ENCODE measurements around the gene CEACAM1.
"Not testable (repeated sequence)": the region's sequence is repeated elsewhere in the genome, so short reads cannot be mapped to it uniquely, and the experiment has no call there.

CEACAM1 gene

DNA sequence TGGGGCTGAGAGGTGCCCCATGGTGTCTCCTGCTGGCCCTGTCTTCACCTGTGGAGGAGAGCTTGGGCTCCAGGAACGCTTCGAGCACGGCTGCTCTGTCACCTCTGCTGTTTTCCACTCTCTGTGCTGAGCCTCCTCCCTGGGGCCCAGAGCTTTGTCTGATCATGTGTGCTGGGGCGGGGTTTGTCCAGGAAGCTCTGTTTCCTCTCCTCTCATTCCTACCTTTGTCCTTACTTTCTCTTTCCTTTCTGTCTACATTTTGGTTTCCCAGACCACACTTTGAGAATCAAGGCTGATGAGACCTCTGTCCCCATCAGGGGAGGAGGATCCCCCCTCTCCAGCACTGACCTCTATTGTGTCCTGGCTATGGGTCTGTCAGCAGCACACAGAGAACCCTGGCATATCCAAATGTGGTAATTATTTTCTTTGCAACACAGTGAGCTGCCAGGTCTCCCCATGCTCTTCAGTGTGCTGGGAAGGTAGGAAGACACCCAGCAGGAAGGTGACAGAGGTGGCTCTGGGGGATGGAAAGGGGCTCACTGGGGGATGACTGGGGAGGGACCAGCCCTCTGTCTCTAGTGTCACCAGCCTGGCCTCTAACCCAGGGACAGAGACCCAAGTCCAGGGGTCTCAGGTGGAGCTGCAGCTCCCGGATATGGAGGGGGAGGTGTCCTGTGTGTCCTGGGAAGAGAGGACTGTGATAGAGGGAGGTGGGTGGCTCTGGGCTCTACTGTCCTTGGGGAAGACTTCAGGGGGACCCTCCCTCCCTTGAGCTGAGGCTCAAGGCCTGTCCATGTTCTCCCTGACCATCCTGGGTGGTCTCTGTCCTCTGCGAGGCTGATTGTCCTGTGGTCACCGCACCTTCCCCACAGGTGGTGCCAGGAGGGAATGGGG is at the start of gene CEACAM1:
CEACAM1 (minus strand) TSS at position 128 of the 894 bp plus-strand sequence; CDS start at position 21, 107 bp downstream.
- peak; percentile 16 for DNase-seq

DNA sequence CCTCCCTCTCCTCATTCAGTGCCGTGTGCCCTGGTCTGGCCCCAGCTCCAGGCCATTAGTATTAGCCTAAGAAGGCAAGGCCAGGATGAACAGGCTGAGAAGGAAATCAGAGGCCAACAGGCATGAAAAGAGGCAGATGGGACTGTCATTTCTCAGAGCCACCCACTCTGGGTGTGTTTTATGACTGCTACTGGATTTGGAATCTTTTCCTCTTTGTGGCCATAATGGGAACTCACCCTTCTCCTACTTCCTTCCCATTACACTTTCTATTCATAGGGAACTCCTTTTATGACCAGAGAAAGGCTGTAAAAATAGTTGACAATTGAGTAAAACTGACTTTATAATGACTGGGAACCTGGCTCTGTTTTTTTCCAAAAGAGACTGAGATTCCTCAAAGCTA is 48.7 kb upstream of the CEACAM1 start:
- DNase-seq: no peak

DNA sequence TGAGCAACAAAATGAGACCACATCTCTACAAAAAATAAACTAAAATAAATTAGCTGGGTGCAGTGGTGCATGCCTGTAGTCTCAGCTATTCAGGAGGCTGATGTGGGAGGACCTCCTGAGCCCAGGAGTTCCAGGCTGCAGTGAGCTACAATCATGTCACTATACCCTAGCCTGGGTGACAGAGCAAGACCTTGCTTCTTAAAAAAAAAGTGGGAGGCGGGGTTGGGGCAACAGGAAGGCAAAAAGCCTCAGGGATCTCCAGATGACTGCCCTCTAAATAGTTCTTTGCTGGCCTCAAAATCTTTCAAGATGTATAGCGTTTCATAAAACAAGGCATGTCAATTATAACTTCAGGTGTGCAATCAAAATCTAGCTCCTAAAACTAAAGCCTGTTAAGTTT is 48.0 kb upstream of the CEACAM1 start:
- DNase-seq: no peak

DNA sequence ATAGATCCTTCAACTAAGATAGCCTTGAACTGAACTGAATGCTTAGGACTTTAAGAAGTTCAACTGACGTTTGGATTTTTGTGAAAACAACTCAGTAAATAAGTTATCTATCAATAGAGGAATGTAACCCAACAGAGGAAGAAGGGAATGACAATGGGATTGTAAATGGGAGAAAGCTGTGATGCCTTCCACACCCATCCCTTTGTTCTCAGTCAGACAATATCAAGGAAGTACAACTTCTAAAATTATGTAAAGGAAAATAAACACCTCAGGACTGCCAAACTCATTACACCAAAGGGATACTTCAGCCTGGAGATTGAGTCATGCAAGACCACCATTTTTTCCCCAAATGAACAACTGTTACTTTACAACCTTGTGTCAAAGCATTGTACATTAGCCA is 45.4 kb upstream of the CEACAM1 start:
- DNase-seq: no peak

DNA sequence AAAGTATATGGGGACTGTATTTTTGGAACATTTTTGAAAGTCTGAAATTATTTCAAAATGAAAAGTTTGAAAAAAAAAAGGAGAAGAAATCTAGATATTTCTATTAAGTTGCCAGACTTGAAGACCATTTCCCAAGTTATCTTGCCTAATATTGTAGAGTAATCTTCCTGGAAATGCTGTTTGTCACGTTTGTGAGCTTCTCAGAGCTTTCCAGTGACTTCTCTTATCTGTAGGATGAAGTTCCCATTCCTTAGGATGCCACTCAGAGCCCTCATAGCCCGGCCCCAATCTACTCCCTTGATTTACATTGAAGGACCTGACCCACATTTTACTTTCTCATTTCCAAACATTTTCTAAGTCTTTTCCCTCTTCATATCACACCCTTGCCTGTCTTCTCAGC is 42.8 kb upstream of the CEACAM1 start:
- DNase-seq: no peak

GRCh38 chr19:42569193-42569592 is 40.9 kb upstream of the CEACAM1 start:
- no peak for DNase-seq

- DNase-seq: no peak
These were observed 39.7 kb upstream of the CEACAM1 start for GRCh38 chr19:42568006-42568405.

DNA sequence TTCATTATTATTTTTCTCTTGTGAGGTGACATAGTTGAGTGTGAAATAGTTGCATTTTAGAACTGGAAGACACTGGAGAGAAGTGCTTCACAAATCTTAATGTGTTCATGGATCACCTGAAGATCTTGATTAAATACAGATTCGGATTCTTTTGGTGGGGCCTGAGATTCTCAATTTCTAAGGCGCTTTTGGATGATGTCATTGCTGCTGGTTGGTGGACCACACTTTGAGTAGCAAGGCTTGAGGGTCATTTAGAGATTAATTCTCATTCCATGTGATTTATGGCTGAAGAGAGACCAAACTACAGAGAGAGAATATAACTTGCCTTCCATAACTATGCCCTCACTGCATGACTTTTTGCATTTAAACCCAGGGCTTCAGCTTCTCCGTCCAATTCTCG is 39.3 kb upstream of the CEACAM1 start:
- no peak for DNase-seq

GRCh38 chr19:42563352-42564210 is 35.3 kb upstream of the CEACAM1 start:
- DNase-seq: peak; percentile 34

DNA sequence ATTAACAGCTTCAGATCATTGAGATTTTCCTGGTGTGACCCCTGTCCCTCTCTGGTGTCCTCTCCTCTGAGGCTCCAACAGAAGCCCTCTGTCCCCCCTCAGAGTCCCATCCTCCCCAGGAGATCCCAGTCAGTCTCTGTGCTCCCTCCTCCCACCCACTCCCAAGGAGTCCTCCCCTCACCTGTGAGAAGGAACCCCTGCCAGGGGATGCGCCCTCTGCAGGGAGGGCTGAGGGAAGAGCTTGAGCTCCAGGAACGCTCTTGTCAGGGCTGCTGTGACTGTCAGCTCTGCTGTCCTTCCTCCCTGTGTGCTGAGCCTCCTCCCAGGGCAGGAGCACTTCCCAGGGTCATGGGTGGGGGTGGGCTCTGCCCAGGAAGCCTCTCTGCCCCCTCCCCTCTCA is 33.2 kb upstream of the CEACAM1 start:
- no peak for DNase-seq

DNA sequence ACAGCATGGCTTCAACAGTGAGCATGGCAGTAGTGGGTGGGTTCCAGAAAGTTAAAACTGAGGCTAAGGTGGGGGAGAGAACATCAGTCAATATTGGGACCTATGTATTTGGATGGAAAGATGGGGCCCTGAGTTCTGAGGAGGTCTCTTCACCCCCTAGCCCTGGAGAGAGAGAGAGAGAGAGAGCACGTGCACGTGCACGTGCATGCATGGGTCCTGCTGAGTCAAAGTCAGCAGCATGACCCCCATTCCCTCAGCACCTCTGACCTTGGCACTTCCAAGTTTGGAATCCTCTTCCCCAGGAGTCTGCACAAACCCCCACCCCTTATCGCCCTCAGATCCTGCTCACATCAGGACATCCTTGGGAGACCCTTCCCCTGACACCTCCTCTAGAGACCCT is 32.5 kb upstream of the CEACAM1 start:
- DNase-seq: no peak

GRCh38 chr19:42558450-42559150 is 30.3 kb upstream of the CEACAM1 start:
- no peak for DNase-seq

GRCh38 chr19:42557386-42557871 is 29.1 kb upstream of the CEACAM1 start:
- not testable (repeated sequence) for DNase-seq

DNA sequence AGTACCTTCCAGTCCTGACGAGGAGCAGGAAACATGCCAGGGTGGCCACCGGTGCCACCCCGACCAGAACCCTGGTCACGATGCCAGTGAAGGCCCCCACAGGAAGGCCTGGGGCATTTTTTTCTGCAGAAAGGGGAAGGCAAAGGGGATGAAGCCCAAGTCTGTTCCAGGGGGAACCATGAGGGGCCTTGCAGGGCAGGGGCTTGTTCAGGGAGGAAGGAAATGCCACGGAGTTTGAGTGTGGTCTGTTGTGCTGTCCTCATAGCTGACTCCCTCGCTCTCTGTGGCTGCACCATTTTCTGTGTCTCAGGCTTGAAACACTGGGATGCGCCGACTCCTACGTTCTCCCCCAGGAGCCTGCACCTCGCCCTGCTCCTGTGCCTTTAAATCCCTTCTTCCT is 27.5 kb upstream of the CEACAM1 start:
- no peak for DNase-seq

DNA sequence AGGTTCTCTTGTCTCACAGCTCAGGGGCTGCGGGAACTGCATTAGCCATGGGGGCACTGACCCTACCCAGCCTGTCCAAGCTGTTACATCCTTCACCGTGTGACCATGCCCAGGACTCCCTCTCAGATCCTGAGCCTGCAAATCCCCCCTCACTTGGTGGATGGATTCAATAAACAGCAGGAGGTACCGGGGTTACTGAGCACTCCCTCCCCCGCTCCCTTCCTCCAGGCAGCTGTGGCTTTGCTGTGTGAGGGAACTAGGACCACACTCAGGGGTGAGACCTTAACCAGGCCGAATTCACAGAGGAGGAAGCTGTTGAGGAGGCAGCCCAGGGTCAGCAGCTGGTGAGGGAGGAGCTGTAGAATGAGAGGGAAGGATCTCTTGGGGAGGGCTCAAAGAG is 27.0 kb upstream of the CEACAM1 start:
- no peak for DNase-seq

DNA sequence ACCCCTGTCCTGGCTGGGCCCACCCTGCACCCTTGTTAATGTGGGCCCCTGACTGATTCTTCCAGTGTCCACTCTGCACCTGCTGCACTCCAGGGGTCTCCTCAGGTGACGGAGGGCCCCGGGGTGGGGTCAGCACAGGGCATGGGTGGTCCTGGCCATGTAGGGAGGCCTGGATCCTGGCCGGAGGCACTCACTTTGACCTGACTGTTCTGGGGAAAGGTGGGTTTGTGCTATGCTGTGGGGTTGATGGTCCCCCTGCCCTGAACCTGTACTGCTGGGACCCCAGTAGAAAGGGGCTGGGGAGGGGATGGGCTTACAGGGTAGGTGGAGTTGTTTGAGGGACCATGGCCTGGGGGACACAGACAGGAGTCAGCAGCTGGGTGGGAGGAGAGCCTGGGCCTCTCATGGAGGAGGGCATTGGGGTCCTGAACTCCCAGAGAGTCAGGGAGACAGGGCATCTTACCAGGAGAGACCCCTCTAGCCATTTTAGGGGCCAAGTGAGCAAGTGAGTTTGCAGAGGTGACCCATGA is 25.8 kb upstream of the CEACAM1 start:
- no peak for DNase-seq

- DNase-seq: no peak
These were observed 25.2 kb upstream of the CEACAM1 start for GRCh38 chr19:42553292-42554045.

DNA sequence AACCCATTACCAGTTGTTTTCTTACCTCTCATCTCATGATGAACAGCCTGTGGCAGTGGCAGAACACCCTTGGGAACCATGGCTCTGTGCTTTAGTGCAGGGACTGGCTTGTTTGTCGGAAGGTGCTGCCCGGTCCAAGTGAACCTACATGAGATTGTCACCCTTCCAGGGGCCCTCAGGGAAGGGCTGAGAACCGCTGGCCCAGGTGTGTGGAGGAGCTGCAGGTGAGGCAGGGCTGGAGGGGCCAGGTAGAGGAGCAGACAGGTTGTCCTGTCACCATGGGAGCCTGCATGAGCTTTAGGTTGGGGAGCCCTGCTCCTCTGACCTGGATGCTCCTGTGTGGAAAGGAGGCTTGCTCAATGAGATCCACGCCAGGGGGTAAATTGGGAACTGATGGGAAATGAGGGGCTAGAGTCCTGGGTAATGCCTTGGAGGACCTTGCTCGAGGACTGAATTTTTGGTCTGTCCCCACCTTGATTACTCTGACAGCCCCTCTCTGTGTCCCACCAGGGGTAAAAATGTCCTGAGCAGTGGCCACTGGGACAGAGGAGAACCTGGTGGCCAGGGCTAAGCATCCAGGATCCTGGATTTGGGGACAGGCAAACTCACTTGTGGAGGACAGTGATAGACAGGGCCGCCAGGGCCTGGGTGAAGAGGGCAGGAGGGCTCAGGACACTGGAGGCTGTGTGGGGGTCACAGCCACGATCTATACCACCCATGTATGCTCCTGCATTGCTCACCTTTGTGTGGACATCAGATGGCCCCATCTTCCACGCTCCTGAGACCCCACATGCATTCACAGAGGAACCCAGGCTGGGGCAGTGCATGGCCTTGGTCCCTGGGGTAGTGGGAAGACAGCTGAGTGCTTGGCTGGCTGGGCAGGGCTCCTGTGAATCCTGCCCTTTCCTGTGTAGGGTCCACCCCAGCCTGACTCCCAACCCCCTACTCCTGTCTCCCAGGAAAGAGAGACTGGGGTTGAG is 24.1 kb upstream of the CEACAM1 start:
- DNase-seq: no peak

DNA sequence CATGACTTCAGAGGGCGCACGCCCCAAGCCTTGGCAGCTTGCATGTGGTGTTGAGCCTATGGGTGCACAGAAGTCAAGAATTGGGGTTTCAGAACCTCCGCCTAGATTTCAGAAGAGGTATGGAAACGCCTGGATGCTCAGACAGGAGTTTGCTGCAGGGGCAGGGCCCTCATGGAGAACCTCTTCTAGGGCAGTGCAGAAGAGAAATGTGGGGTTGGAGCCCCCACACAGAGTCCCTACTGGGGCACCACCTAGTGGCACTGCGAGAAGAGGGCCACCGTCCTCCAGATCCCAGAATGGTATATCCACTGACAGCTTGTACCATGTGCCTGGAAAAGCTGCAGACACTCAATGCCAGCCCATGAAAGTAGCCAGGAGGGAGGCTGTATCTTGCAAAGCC is 22.2 kb upstream of the CEACAM1 start:
- DNase-seq: not testable (repeated sequence)

DNA sequence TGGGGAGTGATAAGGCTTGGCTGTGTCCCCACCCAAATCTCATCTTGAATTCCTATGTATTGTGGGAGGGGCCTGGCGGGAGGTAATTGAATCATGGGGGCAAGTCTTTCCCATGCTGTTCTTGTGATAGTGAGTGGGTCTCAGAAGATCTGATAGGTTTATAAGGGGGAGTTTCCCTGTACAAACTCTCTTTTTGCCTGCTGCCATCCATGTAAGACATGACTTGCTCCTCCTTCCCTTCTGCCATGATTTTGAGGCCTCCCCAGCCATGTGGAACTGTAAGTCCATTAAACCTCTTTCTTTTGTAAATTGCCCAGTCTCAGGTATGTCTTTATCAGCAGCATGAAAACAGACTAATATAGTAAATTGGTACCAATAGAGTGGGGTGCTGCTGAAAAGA is 20.8 kb upstream of the CEACAM1 start:
- DNase-seq: not testable (repeated sequence)

DNA sequence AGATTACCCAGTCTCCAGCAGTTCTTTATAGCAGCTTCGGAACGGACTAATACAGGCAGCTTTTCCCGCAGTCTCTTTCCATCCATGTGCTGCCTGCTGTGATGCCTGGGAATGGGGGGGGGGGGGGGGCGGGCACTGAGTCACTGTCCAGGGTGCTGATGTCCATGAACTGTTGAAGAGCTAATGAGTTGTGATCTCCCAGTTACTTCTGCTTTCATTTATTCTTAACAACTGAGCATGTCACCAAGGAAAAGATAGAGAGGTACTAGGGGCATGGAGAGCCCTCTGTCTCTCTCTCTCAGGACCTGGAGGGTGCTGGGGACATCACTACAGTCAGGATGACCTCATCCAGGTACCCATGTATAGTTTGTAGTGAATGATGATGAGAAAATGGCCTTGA is 20.3 kb upstream of the CEACAM1 start:
- DNase-seq: no peak
